SJSA1 (cell line): ENCODE data around the gene OR10A3. TPM values are rescaled to one million over a fixed set of nuclear protein-coding genes. Genes with fewer than 3 reads are reported as not detected.

Source experiments
- DNase-seq, 2 experiments: peaks; one replicate each; pipeline ENCODE4 v3.0.0-alpha.2; 2015 to 2020; ENCODE audit warnings: low spot score in 2 of 2, low read depth in 1 of 2
- H3K27ac ChIP-seq: fragments of 250-450 bp; sonication (Bioruptor Pico); 2 replicates; pipeline ENCODE4 v1.5.1; 2020; ENCODE audit warnings: mild to moderate bottlenecking, moderate library complexity
- H3K27me3 ChIP-seq: fragments of 250-450 bp; sonication (Bioruptor Pico); replicated peaks from 2 replicates; pipeline ENCODE4 v1.5.1; 2020; ENCODE audit warnings: mild to moderate bottlenecking, moderate library complexity
- H3K36me3 ChIP-seq: fragments of 250-450 bp; sonication (Bioruptor Pico); 2 replicates; pipeline ENCODE4 v1.5.1; 2020; ENCODE audit warnings: mild to moderate bottlenecking
- H3K4me1 ChIP-seq: fragments of 250-450 bp; sonication (Bioruptor Pico); replicated peaks from 2 replicates; pipeline ENCODE4 v1.6.1; 2021; ENCODE audit warnings: mild to moderate bottlenecking
- H3K4me3 ChIP-seq: fragments of 250-450 bp; sonication (Bioruptor Pico); 2 replicates; pipeline ENCODE4 v1.5.1; 2020; ENCODE audit warnings: mild to moderate bottlenecking
- H3K9me3 ChIP-seq: fragments of 250-450 bp; sonication (Bioruptor Pico); replicated peaks from 2 replicates; pipeline ENCODE4 v1.5.1; 2020; ENCODE audit warnings: mild to moderate bottlenecking
- total RNA-seq: library from RNA; depleted of rRNA; stranded (reverse); fragments of >200 nt; shearing (Covaris generic); gene quantifications from 2 replicates; pipeline ENCODE4 v1.2.3, GENCODE V29; 2014

OR10A3 gene
- total RNA-seq, 1 experiment from 2014 or later, result not detected

- no peaks in the 10 kb centered on the region for H3K4me1 ChIP-seq
- H3K9me3 ChIP-seq, result no peaks in the 10 kb centered on the region
- no peaks in the 10 kb centered on the region for H3K36me3 ChIP-seq
- H3K27me3 ChIP-seq, result no peaks in the 10 kb centered on the region
- H3K27ac ChIP-seq, result no peak overlapping the region
- H3K4me3 ChIP-seq, result no peak overlapping the region
- DNase-seq, result no peak
These were observed 26.3 kb upstream of the OR10A3 start for GRCh38 chr11:7967826-7968225.

DNA sequence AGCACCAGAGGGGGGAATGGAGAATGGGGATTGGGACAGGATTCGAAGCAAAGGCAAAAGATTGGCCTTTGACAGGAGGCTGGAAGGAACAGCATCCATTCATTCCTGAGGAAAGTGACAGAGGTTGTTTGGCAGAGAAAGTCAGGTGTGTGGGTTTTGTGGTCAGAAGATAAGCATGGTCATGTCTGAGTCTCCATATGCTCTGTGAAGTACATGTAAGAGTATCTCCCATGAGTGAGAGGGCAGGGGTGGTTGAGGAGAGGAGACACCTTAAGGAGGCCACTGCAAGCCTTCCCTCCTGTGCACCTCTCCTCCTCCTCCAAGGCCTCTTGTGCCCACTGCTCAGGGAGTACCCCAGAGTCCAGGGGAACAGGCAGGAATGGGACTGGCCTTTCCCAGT, 25.6 kb upstream of the OR10A3 start:
- H3K36me3 ChIP-seq, result no peaks in the 10 kb centered on the region
- H3K27ac ChIP-seq, result no peak overlapping the region
- no peak overlapping the region for H3K4me3 ChIP-seq
- H3K4me1 ChIP-seq, result no peaks in the 10 kb centered on the region
- no peaks in the 10 kb centered on the region for H3K9me3 ChIP-seq
- no peak for DNase-seq
- no peaks in the 10 kb centered on the region for H3K27me3 ChIP-seq

DNA sequence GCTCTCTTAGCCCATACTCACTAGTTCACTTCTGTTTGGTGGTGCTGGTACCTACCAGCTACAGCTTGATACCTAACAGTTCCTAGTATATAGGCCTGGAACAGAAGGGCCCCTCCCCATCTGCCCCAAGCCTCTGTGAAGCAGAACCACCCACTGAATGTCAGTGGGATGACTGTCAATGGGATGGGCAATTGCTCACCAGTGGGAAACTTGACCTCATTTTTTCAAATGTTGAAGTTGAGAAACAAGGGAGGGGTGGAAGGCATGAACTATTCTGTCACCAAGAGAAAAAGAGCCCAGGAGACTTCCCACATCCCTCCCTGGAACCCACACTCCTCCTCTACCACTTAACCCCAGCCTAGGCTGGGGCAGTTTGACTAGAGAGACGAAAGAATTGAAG, 23.9 kb upstream of the OR10A3 start, which contains the start of gene NLRP10:
Gene NLRP10 (minus strand): TSS at position 62 of the 400 bp plus-strand sequence. CDS start 1,952 bp downstream, outside the sequence.
- H3K36me3 ChIP-seq, result no peaks in the 10 kb centered on the region
- H3K27me3 ChIP-seq, result no peaks in the 10 kb centered on the region
- no peak for DNase-seq
- H3K4me1 ChIP-seq, result no peaks in the 10 kb centered on the region
- H3K4me3 ChIP-seq, result no peak within 1 kb of the TSS
- no peak within 1 kb of the TSS for H3K27ac ChIP-seq
- no peaks in the 10 kb centered on the region for H3K9me3 ChIP-seq

- Histone ChIP-seq H3K36me3 (no peaks in the 10 kb centered on the region), H3K27me3 (no peaks in the 10 kb centered on the region), H3K9me3 (no peaks in the 10 kb centered on the region), H3K27ac (no peak overlapping the region), H3K4me1 (no peaks in the 10 kb centered on the region), H3K4me3 (no peak overlapping the region)
- DNase-seq, result no peak
These were observed 23.4 kb upstream of the OR10A3 start for GRCh38 chr11:7964873-7965272.

- Histone ChIP-seq H3K27ac (no peak overlapping the region), H3K9me3 (no peaks in the 10 kb centered on the region), H3K4me1 (no peaks in the 10 kb centered on the region), H3K4me3 (no peak overlapping the region), H3K36me3 (no peaks in the 10 kb centered on the region), H3K27me3 (no peaks in the 10 kb centered on the region)
- no peak for DNase-seq
These were observed 22.8 kb upstream of the OR10A3 start for GRCh38 chr11:7964261-7964660.

GRCh38 chr11:7955191-7955590, 13.7 kb upstream of the OR10A3 start:
- no peak overlapping the region for H3K27ac ChIP-seq
- no peak overlapping the region for H3K4me3 ChIP-seq
- no peaks in the 10 kb centered on the region for H3K9me3 ChIP-seq
- no peaks in the 10 kb centered on the region for H3K36me3 ChIP-seq
- no peaks in the 10 kb centered on the region for H3K4me1 ChIP-seq
- no peaks in the 10 kb centered on the region for H3K27me3 ChIP-seq
- no peak for DNase-seq

GRCh38 chr11:7949934-7950333, 8.4 kb upstream of the OR10A3 start:
- no peaks in the 10 kb centered on the region for H3K9me3 ChIP-seq
- DNase-seq, result no peak
- no peaks in the 10 kb centered on the region for H3K4me1 ChIP-seq
- H3K27me3 ChIP-seq, result no peaks in the 10 kb centered on the region
- H3K4me3 ChIP-seq, result no peak overlapping the region
- H3K36me3 ChIP-seq, result no peaks in the 10 kb centered on the region
- no peak overlapping the region for H3K27ac ChIP-seq

DNA sequence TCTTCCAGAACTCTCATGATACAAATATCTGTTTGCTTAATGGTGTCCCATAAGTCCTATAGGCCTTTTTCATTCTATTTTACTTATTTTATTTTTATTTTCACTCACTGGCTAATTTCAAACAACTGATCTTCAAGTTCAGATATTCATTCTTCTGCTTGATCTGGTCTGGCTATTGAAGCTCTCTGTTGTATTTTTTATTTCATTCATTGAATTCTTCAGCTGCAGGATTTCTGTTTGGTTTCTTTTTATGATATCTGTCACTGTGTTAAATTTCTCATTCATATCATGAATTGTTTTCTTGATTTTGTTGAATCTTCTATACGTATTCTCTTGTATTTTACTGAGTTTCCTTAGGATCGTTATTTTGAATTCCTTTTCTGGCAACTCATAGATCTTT, 2.6 kb upstream of the OR10A3 start:
- H3K27ac ChIP-seq, result no peak overlapping the region
- H3K36me3 ChIP-seq, result no peaks in the 10 kb centered on the region
- DNase-seq, result no peak

DNA sequence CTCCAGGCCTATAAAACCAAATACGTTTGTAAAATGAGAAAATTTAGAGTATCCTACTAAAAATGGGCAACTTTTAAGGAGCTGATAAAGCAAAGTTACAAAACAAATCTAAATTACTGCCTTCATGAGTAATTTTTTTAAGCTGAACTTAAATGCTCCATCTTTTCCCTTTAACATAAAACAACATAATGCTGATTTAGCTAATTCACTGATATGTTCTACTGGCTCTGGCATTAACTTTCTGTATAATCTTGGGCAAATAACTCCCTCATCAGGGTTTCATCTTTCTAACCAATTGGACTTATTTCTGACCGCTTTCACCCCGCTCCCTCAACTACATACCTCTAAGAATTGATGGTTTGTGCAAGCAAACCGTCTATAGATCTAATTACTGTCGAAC, 362 bp downstream of the OR10A3 start:
- DNase-seq, result no peak
- no peak overlapping the region for H3K27ac ChIP-seq
- H3K4me3 ChIP-seq, result no peak overlapping the region
- H3K9me3 ChIP-seq, result no peaks in the 10 kb centered on the region
- H3K27me3 ChIP-seq, result no peaks in the 10 kb centered on the region
- H3K36me3 ChIP-seq, result no peaks in the 10 kb centered on the region
- no peaks in the 10 kb centered on the region for H3K4me1 ChIP-seq

More for the DNA sequence above, 2.6 kb upstream of the OR10A3 start:
- Histone ChIP-seq H3K4me3 (no peak overlapping the region), H3K4me1 (no peaks in the 10 kb centered on the region), H3K9me3 (no peaks in the 10 kb centered on the region), H3K27me3 (no peaks in the 10 kb centered on the region)

DNA sequence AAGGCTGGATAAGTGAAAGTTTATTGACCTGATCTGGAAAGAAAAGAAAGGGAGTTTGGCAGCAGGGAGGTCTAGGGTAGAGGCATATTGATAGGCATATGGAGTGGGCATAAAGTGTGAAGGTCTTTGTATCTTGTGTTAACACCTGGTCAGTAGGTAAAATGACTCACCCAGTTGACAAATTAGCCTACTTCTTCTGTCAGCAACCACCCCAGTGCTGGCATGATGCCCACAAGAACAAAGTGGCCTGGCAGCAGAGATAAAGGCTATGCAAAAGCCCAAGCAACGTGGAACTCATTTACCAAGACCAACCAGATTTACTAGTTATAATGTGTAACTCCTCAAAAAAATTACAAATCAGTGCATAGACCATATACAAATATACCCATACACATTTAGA, 4.9 kb downstream of the OR10A3 start:
- H3K4me1 ChIP-seq, result no peaks in the 10 kb centered on the region
- H3K27me3 ChIP-seq, result no peaks in the 10 kb centered on the region
- no peak for DNase-seq
- H3K36me3 ChIP-seq, result no peaks in the 10 kb centered on the region
- no peak overlapping the region for H3K27ac ChIP-seq
- no peaks in the 10 kb centered on the region for H3K9me3 ChIP-seq
- no peak overlapping the region for H3K4me3 ChIP-seq

GRCh38 chr11:7931168-7931567, 10.3 kb downstream of the OR10A3 start, which contains the start of gene OR10A6:
OR10A6 (minus strand) TSS chr11:7931268; CDS start chr11:7928662, 2,606 bp downstream.
- H3K4me1 ChIP-seq, result no peaks in the 10 kb centered on the region
- H3K36me3 ChIP-seq, result no peaks in the 10 kb centered on the region
- H3K9me3 ChIP-seq, result no peaks in the 10 kb centered on the region
- no peak for DNase-seq
- H3K4me3 ChIP-seq, result no peak within 1 kb of the TSS
- H3K27ac ChIP-seq, result no peak within 1 kb of the TSS
- no peaks in the 10 kb centered on the region for H3K27me3 ChIP-seq

- H3K9me3 ChIP-seq, result no peaks in the 10 kb centered on the region
- no peak overlapping the region for H3K27ac ChIP-seq
- no peaks in the 10 kb centered on the region for H3K4me1 ChIP-seq
- no peaks in the 10 kb centered on the region for H3K27me3 ChIP-seq
- H3K36me3 ChIP-seq, result no peaks in the 10 kb centered on the region
- H3K4me3 ChIP-seq, result no peak overlapping the region
- DNase-seq, result no peak
These were observed 13.9 kb downstream of the OR10A3 start for GRCh38 chr11:7927635-7928034.

- H3K4me1 ChIP-seq, result no peaks in the 10 kb centered on the region
- no peaks in the 10 kb centered on the region for H3K27me3 ChIP-seq
- H3K4me3 ChIP-seq, result no peak overlapping the region
- DNase-seq, result no peak
- no peaks in the 10 kb centered on the region for H3K36me3 ChIP-seq
- H3K9me3 ChIP-seq, result no peaks in the 10 kb centered on the region
- no peak overlapping the region for H3K27ac ChIP-seq
These were observed 17.0 kb downstream of the OR10A3 start for GRCh38 chr11:7924536-7924935.

- Histone ChIP-seq H3K4me3 (no peak overlapping the region), H3K4me1 (no peaks in the 10 kb centered on the region), H3K36me3 (no peaks in the 10 kb centered on the region), H3K27me3 (no peaks in the 10 kb centered on the region), H3K27ac (no peak overlapping the region), H3K9me3 (no peaks in the 10 kb centered on the region)
- no peak for DNase-seq
These were observed 23.4 kb downstream of the OR10A3 start for GRCh38 chr11:7918141-7918540.

DNA sequence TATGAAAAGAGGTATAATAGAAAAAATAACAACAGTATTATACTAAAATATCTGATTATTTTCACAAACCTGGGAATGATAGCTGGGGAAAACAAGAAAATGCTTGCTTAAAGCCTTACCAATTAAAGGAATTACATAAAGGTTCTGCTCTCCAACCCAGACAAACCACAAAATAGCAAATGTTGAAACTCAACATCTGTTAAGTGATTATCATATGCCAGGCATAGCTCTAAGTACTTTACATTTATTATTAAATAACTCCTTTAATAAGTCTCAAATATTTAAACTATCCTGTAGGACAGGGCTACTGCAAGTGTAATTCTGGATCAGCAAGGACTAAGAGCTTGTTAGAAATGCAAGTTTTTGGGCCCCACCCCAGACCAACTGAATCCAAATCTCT, 30.5 kb downstream of the OR10A3 start:
- H3K4me3 ChIP-seq, result no peak overlapping the region
- no peaks in the 10 kb centered on the region for H3K9me3 ChIP-seq
- no peak overlapping the region for H3K27ac ChIP-seq
- peaks cover 11% of the 10 kb centered on the region for H3K4me1 ChIP-seq
- H3K36me3 ChIP-seq, result no peaks in the 10 kb centered on the region
- H3K27me3 ChIP-seq, result no peaks in the 10 kb centered on the region
- DNase-seq, result no peak
